Measurements from ENCODE around the gene PCSK2. TPM values are rescaled to one million over a fixed set of nuclear protein-coding genes. Genes with fewer than 3 reads are reported as not detected.

PCSK2 gene
- total RNA-seq, 1 experiment from 2014 or later, result not detected

DNA sequence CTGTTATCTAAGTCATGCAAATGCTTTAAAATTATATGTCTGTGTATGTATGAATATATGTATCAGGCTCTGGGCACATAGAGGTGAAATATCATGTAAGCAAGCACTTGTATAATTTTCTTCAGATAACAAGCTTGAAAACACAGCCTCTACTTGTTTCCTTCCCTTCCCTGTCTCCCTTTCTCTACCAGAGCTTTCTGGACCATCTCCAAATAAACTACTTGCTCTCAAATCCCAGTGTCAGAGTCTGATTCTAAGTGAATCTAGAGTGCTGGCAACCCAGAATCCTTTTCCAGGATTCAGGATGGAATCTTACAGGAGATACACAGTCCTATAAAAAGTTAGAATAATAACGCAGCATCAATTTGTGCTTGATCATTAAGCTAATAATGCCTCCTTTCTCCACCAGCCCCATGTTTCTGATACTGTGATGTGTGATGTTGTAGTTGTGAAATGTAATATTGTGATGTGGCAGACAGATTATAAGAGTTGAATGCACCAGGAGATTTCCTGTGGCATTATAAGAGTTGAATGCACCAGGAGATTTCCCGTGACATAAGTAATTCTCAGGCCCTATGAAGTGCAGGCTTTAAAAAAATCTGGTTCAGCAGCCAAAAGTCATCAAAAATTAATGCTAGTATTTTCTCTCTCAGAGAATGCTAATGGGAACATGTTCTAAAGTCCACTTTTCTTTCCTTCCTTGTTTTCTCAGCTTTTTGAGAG lies 89.6 kb downstream of the PCSK2 start:
- CTCF ChIA-PET, result no interaction called here
- H3K27me3 ChIP-seq (ENCODE audit: insufficient read depth, low read depth), result peaks cover 73% of the 10 kb centered on the region
- H3K27ac ChIP-seq, result no peak overlapping the region
- POLR2A ChIA-PET (ENCODE audit: unreplicated experiment), result no interaction called here
- H3K9me3 ChIP-seq (ENCODE audit: insufficient read depth, low read depth), result no peaks in the 10 kb centered on the region
- no peaks in the 10 kb centered on the region; the same call in 1 of the 2 replicates for H3K9me2 ChIP-seq (ENCODE audit: insufficient read depth)
- no peak overlapping the region for H3K4me2 ChIP-seq
- H3K4me1 ChIP-seq (replicated peaks; ENCODE audit: insufficient read depth), result no peaks in the 10 kb centered on the region
- no peak overlapping the region for H3K4me3 ChIP-seq
- H4K20me1 ChIP-seq (ENCODE audit: insufficient read depth), result no peaks in the 10 kb centered on the region
- H2AFZ ChIP-seq, result no peak overlapping the region
- no peaks in the 10 kb centered on the region for H3K79me2 ChIP-seq (ENCODE audit: low read depth)
- TF ChIP-seq, protein P1, sequence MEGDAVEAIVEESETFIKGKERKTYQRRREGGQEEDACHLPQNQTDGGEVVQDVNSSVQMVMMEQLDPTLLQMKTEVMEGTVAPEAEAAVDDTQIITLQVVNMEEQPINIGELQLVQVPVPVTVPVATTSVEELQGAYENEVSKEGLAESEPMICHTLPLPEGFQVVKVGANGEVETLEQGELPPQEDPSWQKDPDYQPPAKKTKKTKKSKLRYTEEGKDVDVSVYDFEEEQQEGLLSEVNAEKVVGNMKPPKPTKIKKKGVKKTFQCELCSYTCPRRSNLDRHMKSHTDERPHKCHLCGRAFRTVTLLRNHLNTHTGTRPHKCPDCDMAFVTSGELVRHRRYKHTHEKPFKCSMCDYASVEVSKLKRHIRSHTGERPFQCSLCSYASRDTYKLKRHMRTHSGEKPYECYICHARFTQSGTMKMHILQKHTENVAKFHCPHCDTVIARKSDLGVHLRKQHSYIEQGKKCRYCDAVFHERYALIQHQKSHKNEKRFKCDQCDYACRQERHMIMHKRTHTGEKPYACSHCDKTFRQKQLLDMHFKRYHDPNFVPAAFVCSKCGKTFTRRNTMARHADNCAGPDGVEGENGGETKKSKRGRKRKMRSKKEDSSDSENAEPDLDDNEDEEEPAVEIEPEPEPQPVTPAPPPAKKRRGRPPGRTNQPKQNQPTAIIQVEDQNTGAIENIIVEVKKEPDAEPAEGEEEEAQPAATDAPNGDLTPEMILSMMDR (conservative IDR thresholded peaks at IDR 0.05), result no peak
- no peak for TF ChIP-seq EZH2 (IDR thresholded peaks at IDR 0.05; ENCODE audit: low read depth)
- H3F3A ChIP-seq (ENCODE audit: insufficient read depth, low read depth), result no peaks in the 10 kb centered on the region
- DNase-seq, result no peak
- H3K36me3 ChIP-seq (ENCODE audit: low read depth), result no peaks in the 10 kb centered on the region
- intact Hi-C loops (cut with micrococcal nuclease; ENCODE audit: unreplicated experiment), result no loop called here
- no TSS peak for BruUV-seq (replicated peaks)

DNA sequence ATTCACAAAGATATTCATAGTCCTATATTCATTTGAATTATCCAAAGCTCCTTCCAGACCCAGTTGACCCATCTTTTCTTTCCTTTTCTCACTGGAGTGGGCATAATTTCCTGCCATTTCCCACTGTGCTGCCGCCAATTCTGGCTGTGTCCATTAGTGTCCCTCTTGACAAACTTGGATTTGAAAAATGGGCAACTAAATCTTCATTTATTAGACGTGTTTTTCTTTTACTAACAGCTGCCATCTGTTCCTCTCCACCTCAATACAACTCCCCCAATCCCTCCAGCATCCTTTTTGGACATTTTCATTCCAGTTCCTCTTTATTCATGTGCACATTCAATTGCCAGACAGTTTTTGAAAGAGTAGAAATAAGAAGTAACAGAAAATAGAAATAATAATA lies 90.5 kb downstream of the PCSK2 start:
- no peaks in the 10 kb centered on the region for H3K9me3 ChIP-seq (ENCODE audit: insufficient read depth, low read depth)
- no peak for TF ChIP-seq EZH2 (IDR thresholded peaks at IDR 0.05; ENCODE audit: low read depth)
- TF ChIP-seq, protein P1 (conservative IDR thresholded peaks at IDR 0.05), result no peak
- BruUV-seq (replicated peaks), result no TSS peak
- no peaks in the 10 kb centered on the region for H4K20me1 ChIP-seq (ENCODE audit: insufficient read depth)
- no peak overlapping the region for H3K27ac ChIP-seq
- H2AFZ ChIP-seq, result no peak overlapping the region
- ChIA-PET CTCF (no interaction called here), POLR2A (ENCODE audit: unreplicated experiment) (no interaction called here)
- no peaks in the 10 kb centered on the region for H3K36me3 ChIP-seq (ENCODE audit: low read depth)
- no peaks in the 10 kb centered on the region for H3K79me2 ChIP-seq (ENCODE audit: low read depth)
- no peaks in the 10 kb centered on the region for H3F3A ChIP-seq (ENCODE audit: insufficient read depth, low read depth)
- intact Hi-C loops (cut with micrococcal nuclease; ENCODE audit: unreplicated experiment), result no loop called here
- H3K27me3 ChIP-seq (ENCODE audit: insufficient read depth, low read depth), result peaks cover 78% of the 10 kb centered on the region
- H3K4me1 ChIP-seq (replicated peaks; ENCODE audit: insufficient read depth), result no peaks in the 10 kb centered on the region
- no peak overlapping the region for H3K4me3 ChIP-seq
- DNase-seq, result no peak
- H3K9me2 ChIP-seq (ENCODE audit: insufficient read depth), result no peaks in the 10 kb centered on the region; the same call in 1 of the 2 replicates
- no peak overlapping the region for H3K4me2 ChIP-seq

DNA sequence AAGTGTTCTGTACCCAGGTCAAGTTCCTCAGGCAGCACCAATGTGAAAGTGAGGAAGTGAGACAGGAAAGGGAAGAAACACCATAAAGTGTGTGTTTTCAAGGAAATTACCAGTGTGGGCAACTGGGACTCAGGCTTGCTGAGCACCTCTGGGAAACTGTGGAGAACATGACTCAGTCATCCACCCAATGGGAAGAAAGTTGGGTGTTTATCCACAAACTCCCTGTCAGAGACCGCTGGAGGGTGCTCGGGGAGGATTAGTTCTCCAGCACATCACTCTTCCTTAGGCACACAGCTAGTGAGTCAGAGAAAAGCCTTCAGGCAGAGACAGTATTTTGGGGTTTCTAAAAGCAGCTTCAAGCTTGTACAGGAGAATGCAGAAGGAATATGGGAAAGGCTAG lies 93.6 kb downstream of the PCSK2 start:
- DNase-seq, result no peak

More for the DNA sequence above, 93.6 kb downstream of the PCSK2 start:
- no peak overlapping the region for H3K4me3 ChIP-seq
- H3K27me3 ChIP-seq (ENCODE audit: insufficient read depth, low read depth), result peaks cover 56% of the 10 kb centered on the region
- no peak overlapping the region for H3K4me2 ChIP-seq
- H3K9me3 ChIP-seq (ENCODE audit: insufficient read depth, low read depth), result no peaks in the 10 kb centered on the region
- H3K9me2 ChIP-seq (ENCODE audit: insufficient read depth), result no peaks in the 10 kb centered on the region; the same call in 1 of the 2 replicates
- no peaks in the 10 kb centered on the region for H3K36me3 ChIP-seq (ENCODE audit: low read depth)
- H3F3A ChIP-seq (ENCODE audit: insufficient read depth, low read depth), result no peaks in the 10 kb centered on the region
- no peaks in the 10 kb centered on the region for H3K79me2 ChIP-seq (ENCODE audit: low read depth)
- no peak overlapping the region for H2AFZ ChIP-seq
- H3K27ac ChIP-seq, result no peak overlapping the region
- intact Hi-C loops (cut with micrococcal nuclease; ENCODE audit: unreplicated experiment), result no loop called here
- H3K4me1 ChIP-seq (replicated peaks; ENCODE audit: insufficient read depth), result no peaks in the 10 kb centered on the region
- POLR2A ChIA-PET (ENCODE audit: unreplicated experiment), result no interaction called here
- CTCF ChIA-PET, result no interaction called here
- TF ChIP-seq EZH2 (IDR thresholded peaks at IDR 0.05; ENCODE audit: low read depth), result no peak
- TF ChIP-seq, protein P1 (conservative IDR thresholded peaks at IDR 0.05), result no peak
- no peaks in the 10 kb centered on the region for H4K20me1 ChIP-seq (ENCODE audit: insufficient read depth)
- no TSS peak for BruUV-seq (replicated peaks)

Data from PC-9 (cell line).